Pancreas (tissue), 10 donors: ENCODE results near the gene IKBKG. TPM values are rescaled to one million over a fixed set of nuclear protein-coding genes. Genes with fewer than 3 reads are reported as not detected.

Experiments
- ATAC-seq, 4 donors: fragments of 200-7000 bp; cut with Tn5 transposase; one replicate each; pipeline versions ENCODE4 v1.8.0 to v1.9.1; 2020; ENCODE audit warnings: mild to moderate bottlenecking in 4 of 4, moderate library complexity in 4 of 4
- DNase-seq, 6 donors: peaks; one replicate each; pipeline ENCODE4 v3.0.0-alpha.2; 2020
- FAIRE-seq: peaks from 2 replicates; lab custom pipeline; 2012; peaks lifted over from hg19 to GRCh38; lab: Jason Lieb, UNC
- H3K27ac ChIP-seq, 4 donors: fragments of 200-600 bp; sonication (generic); 1 replicate in 3 of 4; 2 replicates in 1 of 4; pipeline versions ENCODE4 v1.5.0 to v1.8.0; 2020
- H3K27me3 ChIP-seq, 4 donors: fragments of 200-600 bp; one replicate each; pipeline ENCODE4 v1.8.0; 2021
- H3K36me3 ChIP-seq, 3 donors: fragments of 200-600 bp; sonication (generic) in 1 of 3; one replicate each; pipeline versions ENCODE4 v1.5.0 to v1.8.0; 2020 to 2021
- H3K4me1 ChIP-seq, 3 donors: fragments of 200-600 bp; one replicate each; pipeline ENCODE4 v1.8.0; 2021
- H3K4me3 ChIP-seq, 4 donors: fragments of 200-600 bp; sonication (generic) in 2 of 4; one replicate each; pipeline versions ENCODE4 v1.5.0 to v1.8.0; 2020 to 2021
- H3K9me3 ChIP-seq, 4 donors: fragments of 200-600 bp; one replicate each; pipeline ENCODE4 v1.8.0; 2021
- WGBS, 2 donors: extraction: QIAGEN DNeasy Blood & Tissue Kit; methylation state at CpG; one replicate each; pipeline ENCODE4 v1.1.7; 2013; 5-methylcytosine and 5-hydroxymethylcytosine counted together
- intact Hi-C, 3 donors: fragments of 100-400 bp; cut with DNase I; formaldehyde crosslinking; loops; one replicate each; pipeline versions ENCODE4 v1.11.1 to v1.14.2; 2022
- polyA plus RNA-seq, 2 donors: library from polyadenylated mRNA; stranded (reverse); fragments of 200-250 nt; gene quantifications; one replicate each; pipeline ENCODE4 v1.2.3, GENCODE V29; 2013
- total RNA-seq, 6 donors: library from RNA; stranded (reverse); fragmentation: NEBNext Ultra II Directional in 4 of 6; extraction: Animal tissue kit (Norgen Biotek cat#: 25700) in 4 of 6; gene quantifications; one replicate each; pipeline versions ENCODE4 v1.2.1 to v1.2.4, GENCODE V29; 2021 to 2023
- TF ChIP-seq, protein P1 (sequence below), 4 donors: fragments of 200-600 bp; sonication (generic) in 3 of 4; IDR thresholded peaks; one replicate each; pipeline versions ENCODE4 v1.5.0 to v1.8.0; 2021; ENCODE audit warnings: antibody characterized with exemption in 4 of 4
- donor health status: healthy with polysubstance abuse.
- donor health status: DM: no; HTN: no; CAD: no; lungs with moderate emphysema.
- donor health status: DM: no; HTN: no; CAD: no.
- donor health status: control.
- donor health status: control.
- donor health status: Bipolar disorder and iron deficiency.
- donor health status: DM: yes; HTN: yes; CAD: no.
- donor health status: DM: no; HTN: no; CAD: no.
- donor health status: DM: no; HTN: no; CAD: no.
- donor health status: DM: yes; HTN: yes; CAD: no.

IKBKG gene
- total and polyA plus RNA-seq, 8 donors = 6.3 to 29.7 (median 10.2) TPM

DNA sequence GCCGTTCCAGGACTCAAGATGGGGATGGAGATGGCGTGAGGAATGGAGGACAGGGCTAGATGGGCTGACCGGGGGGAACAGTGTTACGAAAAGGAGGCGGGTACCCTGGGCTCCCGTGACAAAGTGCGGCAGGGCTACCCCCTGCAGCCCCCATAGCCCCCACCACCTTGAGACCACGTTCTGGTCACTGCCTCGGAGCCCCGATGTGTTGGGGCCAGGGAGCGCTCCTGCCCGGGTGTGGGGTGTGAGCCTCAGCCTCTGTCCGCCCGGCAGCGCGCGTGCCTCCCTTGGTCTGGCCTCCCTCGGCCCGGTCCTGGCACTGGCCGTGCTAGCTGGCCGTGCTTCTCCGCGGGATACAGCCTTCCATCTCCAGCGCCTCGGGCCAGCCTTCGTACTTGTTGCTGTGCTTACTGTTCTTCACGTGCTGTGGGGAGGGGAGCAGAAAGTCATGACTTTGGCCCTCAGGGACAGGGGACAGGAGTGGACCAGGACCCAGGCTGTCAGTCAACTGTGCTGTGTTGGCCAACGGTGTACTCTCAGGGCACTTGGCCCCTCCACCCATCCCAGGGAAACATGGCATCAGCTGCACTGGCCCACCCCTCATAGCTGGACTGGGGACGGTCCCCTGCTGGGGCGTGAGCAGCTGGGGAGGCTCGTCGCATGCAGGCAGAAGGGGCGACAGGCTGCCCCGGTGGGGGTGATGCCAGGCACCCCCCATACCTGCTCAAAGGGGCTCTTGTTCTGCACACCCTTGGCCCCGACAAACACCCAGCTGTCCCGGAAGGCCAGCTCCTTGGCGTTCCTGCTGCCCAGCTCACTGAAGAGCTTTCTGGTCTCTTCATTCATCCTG, 40.7 kb upstream of the IKBKG start:
- TF ChIP-seq, protein P1, sequence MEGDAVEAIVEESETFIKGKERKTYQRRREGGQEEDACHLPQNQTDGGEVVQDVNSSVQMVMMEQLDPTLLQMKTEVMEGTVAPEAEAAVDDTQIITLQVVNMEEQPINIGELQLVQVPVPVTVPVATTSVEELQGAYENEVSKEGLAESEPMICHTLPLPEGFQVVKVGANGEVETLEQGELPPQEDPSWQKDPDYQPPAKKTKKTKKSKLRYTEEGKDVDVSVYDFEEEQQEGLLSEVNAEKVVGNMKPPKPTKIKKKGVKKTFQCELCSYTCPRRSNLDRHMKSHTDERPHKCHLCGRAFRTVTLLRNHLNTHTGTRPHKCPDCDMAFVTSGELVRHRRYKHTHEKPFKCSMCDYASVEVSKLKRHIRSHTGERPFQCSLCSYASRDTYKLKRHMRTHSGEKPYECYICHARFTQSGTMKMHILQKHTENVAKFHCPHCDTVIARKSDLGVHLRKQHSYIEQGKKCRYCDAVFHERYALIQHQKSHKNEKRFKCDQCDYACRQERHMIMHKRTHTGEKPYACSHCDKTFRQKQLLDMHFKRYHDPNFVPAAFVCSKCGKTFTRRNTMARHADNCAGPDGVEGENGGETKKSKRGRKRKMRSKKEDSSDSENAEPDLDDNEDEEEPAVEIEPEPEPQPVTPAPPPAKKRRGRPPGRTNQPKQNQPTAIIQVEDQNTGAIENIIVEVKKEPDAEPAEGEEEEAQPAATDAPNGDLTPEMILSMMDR (IDR thresholded peaks at IDR 0.05) = no peak
- ATAC-seq = peak in 1 of 4 donors; percentile 5
- Histone ChIP-seq H3K9me3 (no peaks in the 10 kb centered on the region), H3K36me3 (peaks cover 0 to 6% (median 0%) of the 10 kb centered on the region in 3 donors), H3K27me3 (no peaks in the 10 kb centered on the region), H3K4me3 (no peak overlapping the region), H3K4me1 (no peaks in the 10 kb centered on the region), H3K27ac (no peak overlapping the region)
- no peak for DNase-seq
- WGBS, 2 donors = 88 to 94% methylated on average over 31 to 37 of the region's 37 CpGs
- FAIRE-seq = no peak
- intact Hi-C loops = no loop called here

DNA sequence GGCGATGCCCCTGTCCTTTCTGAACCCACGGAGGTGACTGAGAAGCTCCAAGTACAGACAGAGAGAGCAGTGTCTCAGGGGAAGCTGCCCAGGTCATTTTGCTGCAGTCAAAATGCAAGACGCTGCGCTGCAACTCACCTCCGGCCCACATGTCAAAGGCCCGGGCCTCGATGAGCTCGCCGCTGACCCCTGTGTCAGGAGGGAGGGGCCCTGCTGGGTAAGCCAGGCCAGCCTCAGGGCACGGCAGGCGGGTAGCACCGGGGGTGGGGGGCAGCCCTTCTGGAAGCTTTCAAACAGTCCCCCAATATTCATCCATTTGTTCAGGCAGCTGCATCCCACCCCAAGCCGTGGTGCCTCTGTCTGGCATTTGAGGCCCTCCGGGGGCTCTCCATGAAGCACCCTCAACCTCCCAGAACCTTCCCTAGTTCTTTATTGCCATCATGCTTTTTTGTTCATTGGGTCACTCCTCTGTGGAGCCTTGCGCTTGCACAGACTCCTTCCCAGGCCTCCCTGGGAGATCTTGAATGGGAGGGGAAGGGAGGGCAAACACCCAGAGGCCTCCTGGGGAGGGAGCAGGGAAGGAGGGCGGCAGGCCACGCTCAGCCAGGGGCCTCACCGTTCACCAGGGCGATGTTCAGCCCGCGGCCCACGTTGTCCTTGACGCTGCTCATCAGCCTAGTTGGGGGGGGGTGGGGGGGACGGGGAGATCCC, 39.6 kb upstream of the IKBKG start:
- H3K4me3 ChIP-seq = no peak overlapping the region
- TF ChIP-seq, protein P1 (IDR thresholded peaks at IDR 0.05) = no peak
- no peaks in the 10 kb centered on the region for H3K4me1 ChIP-seq
- H3K36me3 ChIP-seq = peaks cover 0 to 6% (median 0%) of the 10 kb centered on the region in 3 donors
- ATAC-seq = no peak
- no peaks in the 10 kb centered on the region for H3K27me3 ChIP-seq
- 78 to 81% methylated on average over 21 to 24 of the region's 24 CpGs for WGBS, 2 donors
- H3K27ac ChIP-seq = no peak overlapping the region
- no peaks in the 10 kb centered on the region for H3K9me3 ChIP-seq
- intact Hi-C loops = no loop called here
- peak in 1 of 6 donors; percentile 67 for DNase-seq
- FAIRE-seq = no peak

DNA sequence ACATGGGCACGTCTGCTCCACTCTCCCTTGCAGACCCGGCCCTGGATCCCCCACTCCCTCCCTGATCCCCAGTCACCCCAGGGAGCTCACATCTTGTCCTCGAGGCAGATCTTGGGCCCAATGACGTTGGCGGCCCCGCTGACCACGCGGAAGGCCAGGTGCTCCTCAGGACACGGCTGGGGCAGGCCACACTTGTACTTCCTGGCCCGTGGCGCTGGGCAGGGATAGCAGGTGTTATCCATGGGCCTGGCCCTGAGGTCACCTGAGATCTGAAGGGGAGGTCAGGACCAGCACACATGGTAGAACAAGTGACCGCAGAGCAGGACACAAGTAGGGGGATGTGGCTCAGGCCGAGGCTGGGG, 39.1 kb upstream of the IKBKG start:
- Histone ChIP-seq H3K36me3 (peaks cover 0 to 6% (median 0%) of the 10 kb centered on the region in 3 donors), H3K27me3 (no peaks in the 10 kb centered on the region), H3K4me1 (no peaks in the 10 kb centered on the region), H3K9me3 (no peaks in the 10 kb centered on the region), H3K27ac (no peak overlapping the region), H3K4me3 (no peak overlapping the region)
- WGBS, 2 donors = 82 to 84% methylated on average over 13 of the region's 13 CpGs
- intact Hi-C loops = no loop called here
- DNase-seq (peak in 1 of 6 donors; percentile 69), ATAC-seq (no peak), FAIRE-seq (no peak)
- TF ChIP-seq, protein P1 (IDR thresholded peaks at IDR 0.05) = no peak

DNA sequence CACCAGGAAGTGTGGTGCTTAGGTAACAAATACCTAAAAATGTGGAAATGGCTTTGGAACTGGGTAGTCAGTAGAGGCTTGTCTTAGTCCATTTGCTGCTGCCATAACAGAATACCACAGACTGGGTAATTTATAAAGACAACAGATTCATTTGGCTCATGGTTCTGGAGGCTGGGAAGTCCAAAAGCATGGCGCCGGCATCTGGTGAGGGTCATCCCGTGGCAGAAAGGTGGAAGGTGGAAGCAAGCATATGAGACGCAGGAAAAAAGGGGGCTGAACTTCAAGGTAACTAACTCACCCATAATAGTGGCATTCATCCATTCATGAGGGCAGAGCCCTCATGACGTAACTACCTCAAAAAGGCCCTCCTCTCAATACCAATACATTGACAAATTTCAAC, 38.0 kb upstream of the IKBKG start:
- DNase-seq = no peak
- H3K4me3 ChIP-seq = no peak overlapping the region
- FAIRE-seq = no peak
- H3K4me1 ChIP-seq = no peaks in the 10 kb centered on the region
- ATAC-seq = no peak
- peaks cover 0 to 6% (median 0%) of the 10 kb centered on the region in 3 donors for H3K36me3 ChIP-seq
- intact Hi-C loops = no loop called here
- WGBS, 2 donors = 86 to 97% methylated on average over 5 of the region's 5 CpGs
- TF ChIP-seq, protein P1 (IDR thresholded peaks at IDR 0.05) = no peak
- no peaks in the 10 kb centered on the region for H3K9me3 ChIP-seq
- no peak overlapping the region for H3K27ac ChIP-seq
- H3K27me3 ChIP-seq = no peaks in the 10 kb centered on the region
